MCF 10A (cell line): ENCODE measurements around the gene SCAMP2. TPM values are rescaled to one million over a fixed set of nuclear protein-coding genes. Genes with fewer than 3 reads are reported as not detected.
"Not testable (repeated sequence)": the region's sequence is repeated elsewhere in the genome, so short reads cannot be mapped to it uniquely, and the experiment has no call there.

Experiments
- Bru-seq: library from RNA; stranded (reverse); fragments of 400-500 nt; gene quantifications from one replicate; lab custom pipeline; 2021; lab: Mats Ljungman, UMichigan
- BruChase-seq, 2 experiments: library from RNA; stranded (reverse); fragments of 400-500 nt; gene quantifications; one replicate each; lab custom pipeline; 2021; lab: Mats Ljungman, UMichigan
- BruUV-seq: library from RNA; stranded (reverse); fragments of 400-500 nt; replicated peaks from 2 replicates; lab custom pipeline; 2021; lab: Mats Ljungman, UMichigan
- CTCF ChIA-PET: fragments of 300-600 bp; sonication (Branson Sonifier 250); formaldehyde crosslinking; extraction: SDS; loops from one replicate; lab custom pipeline; 2021; ENCODE audit warnings: antibody characterized with exemption, inconsistent platforms; lab: Yijun Ruan, JAX
- POLR2A ChIA-PET: fragments of 300-600, 350-650 bp; sonication (Branson Sonifier 250); formaldehyde crosslinking; extraction: SDS; loops from one replicate; lab custom pipeline; 2020; ENCODE audit warnings: antibody characterized with exemption, inconsistent platforms; lab: Yijun Ruan, JAX
- DNase-seq: peaks from one replicate; pipeline ENCODE4 v3.0.0-alpha.2; 2018; ENCODE audit not compliant: unreplicated experiment
- H3K27ac Mint-ChIP-seq: one replicate; pipeline ENCODE4 v1.8.0; 2022; ENCODE audit warnings: mild to moderate bottlenecking, low read depth, mixed read lengths; ENCODE audit not compliant: unreplicated experiment
- H3K27me3 Mint-ChIP-seq: one replicate; pipeline ENCODE4 v1.8.0; 2022; ENCODE audit warnings: mixed read lengths; ENCODE audit not compliant: insufficient read depth, unreplicated experiment
- H3K36me3 Mint-ChIP-seq: one replicate; pipeline ENCODE4 v1.8.0; 2022; ENCODE audit warnings: mild to moderate bottlenecking, moderate library complexity, mixed read lengths; ENCODE audit not compliant: insufficient read depth, unreplicated experiment
- H3K4me1 Mint-ChIP-seq: one replicate; pipeline ENCODE4 v1.8.0; 2022; ENCODE audit warnings: mixed read lengths; ENCODE audit not compliant: insufficient read depth, unreplicated experiment
- H3K4me3 Mint-ChIP-seq: one replicate; pipeline ENCODE4 v1.8.0; 2022; ENCODE audit warnings: mild to moderate bottlenecking, moderate library complexity, mixed read lengths; ENCODE audit not compliant: unreplicated experiment
- H3K9me3 Mint-ChIP-seq: one replicate; pipeline ENCODE4 v1.8.0; 2022; ENCODE audit warnings: mixed read lengths; ENCODE audit not compliant: unreplicated experiment
- CTCF ChIP-seq: fragments of 200-600 bp; IDR thresholded peaks from one replicate; pipeline ENCODE4 v1.8.0; 2022; ENCODE audit warnings: antibody characterized with exemption, mild to moderate bottlenecking; ENCODE audit not compliant: unreplicated experiment
- intact Hi-C: fragments of 100-400 bp; cut with micrococcal nuclease; formaldehyde crosslinking; loops from 2 replicates; pipeline ENCODE4 v1.14.1; 2022
- long read RNA-seq: library from polyadenylated mRNA; stranded (forward); transcript quantifications from one replicate; pipeline ENCODE4 v2.0.0, GENCODE V29; 2022
- total RNA-seq: library from RNA; stranded (reverse); gene quantifications from 2 replicates; pipeline ENCODE4 v1.2.3, GENCODE V29; 2022

Gene SCAMP2, protein sequence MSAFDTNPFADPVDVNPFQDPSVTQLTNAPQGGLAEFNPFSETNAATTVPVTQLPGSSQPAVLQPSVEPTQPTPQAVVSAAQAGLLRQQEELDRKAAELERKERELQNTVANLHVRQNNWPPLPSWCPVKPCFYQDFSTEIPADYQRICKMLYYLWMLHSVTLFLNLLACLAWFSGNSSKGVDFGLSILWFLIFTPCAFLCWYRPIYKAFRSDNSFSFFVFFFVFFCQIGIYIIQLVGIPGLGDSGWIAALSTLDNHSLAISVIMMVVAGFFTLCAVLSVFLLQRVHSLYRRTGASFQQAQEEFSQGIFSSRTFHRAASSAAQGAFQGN
- 64.4 and 67.7 TPM in 2 replicates for total RNA-seq
- Bru-seq, nascent RNA: percentile 67 among the genes with signal in this experiment
- BruChase-seq, experiment 1, labeled RNA remaining after a 6-hour chase: percentile 84 among the genes with signal in this experiment
- BruChase-seq, experiment 2, labeled RNA remaining after a 2-hour chase: percentile 70 among the genes with signal in this experiment
- long read RNA-seq, transcript SCAMP2-201 (9 exons, 2,453 nt): major isoform, 156 of 205 reads
- long read RNA-seq, partial matches to known transcripts: 5 of 205 reads
- long read RNA-seq, other reads (novel, unspliced or antisense): 42 of 205 reads

DNA sequence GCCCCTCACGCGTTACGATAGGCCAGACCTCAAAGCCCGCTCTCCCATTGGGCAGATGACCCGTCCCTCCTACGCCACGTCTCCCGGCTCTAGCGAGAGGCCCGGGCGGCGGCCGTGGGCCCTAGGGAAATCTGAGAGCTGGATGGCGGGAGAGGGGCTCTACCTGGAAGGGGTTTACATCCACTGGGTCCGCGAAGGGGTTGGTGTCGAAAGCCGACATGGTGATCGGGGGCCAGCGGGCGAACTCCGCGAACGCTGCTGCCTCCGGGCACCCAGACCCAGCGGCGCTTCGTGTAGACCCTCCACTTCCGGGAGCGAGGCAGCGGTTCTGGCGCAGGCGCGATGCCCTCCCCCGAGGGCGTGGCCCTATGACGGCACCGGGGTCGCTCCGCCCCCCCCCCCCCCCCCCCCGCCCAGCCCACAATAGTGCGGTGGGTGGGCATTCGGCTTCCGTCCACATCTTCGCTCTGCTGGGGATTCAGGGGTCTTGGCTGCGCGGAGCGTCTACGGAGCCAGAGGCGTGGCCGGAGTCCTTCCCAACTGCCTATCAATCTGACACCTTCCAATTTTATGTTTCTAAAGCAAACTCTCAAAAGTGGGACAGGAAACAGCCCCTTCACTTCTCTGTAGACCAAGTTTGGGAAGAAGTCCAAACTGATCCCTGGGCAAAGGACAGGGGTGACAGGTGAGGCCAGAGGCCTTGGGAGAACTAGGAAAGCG is at the start of gene SCAMP2:
TSS of gene SCAMP2 (minus strand) at position 330 of the 720 bp plus-strand sequence. CDS start at position 220, 110 bp downstream.
- POLR2A ChIA-PET: interaction anchor here (0.7 to 1.6 kb wide), 7 partner anchors 11 to 331 kb away, joined by 3 to 6 read pairs (median 3); partner anchors contain the start of genes FAM219B and MPI
- DNase-seq: peak; percentile 95
- no TSS peak for BruUV-seq
- Mint-ChIP-seq H3K4me1 (peaks cover 27% of the 10 kb centered on the region), H3K36me3 (peaks cover 12% of the 10 kb centered on the region), H3K27me3 (no peaks in the 10 kb centered on the region), H3K9me3 (no peaks in the 10 kb centered on the region), H3K27ac (peak within 1 kb of the TSS; percentile 95), H3K4me3 (peak within 1 kb of the TSS; percentile 100)
- CTCF ChIA-PET: interaction anchor here (0.8 to 1.1 kb wide), 2 partner anchors 28 to 30 kb away, joined by 3 to 4 read pairs; no protein-coding TSS in a partner anchor
- intact Hi-C loops: loop anchor here (1.0 kb wide), 1 partner anchor 31 kb away; no protein-coding TSS in a partner anchor
- TF ChIP-seq CTCF: no peak

DNA sequence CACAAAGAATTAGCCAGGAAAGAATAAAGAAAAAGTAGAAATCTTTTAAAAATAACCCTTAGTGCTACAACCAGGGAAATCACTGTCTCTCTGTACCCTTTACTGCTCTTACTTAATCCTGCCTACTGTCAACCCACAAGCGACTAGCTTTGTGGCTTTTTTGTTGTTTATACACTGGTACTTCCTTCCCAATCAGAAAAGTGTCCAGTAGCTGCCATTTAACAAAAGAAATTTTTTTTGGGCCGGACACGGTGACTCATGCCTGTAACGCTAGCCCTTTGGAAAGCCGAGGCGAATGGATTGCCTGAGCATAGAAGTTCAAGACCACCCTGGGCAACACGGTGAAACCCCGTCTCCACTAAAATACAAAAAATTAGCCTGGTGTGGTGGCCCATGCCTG is 47.3 kb upstream of the SCAMP2 start:
- no peak overlapping the region for H3K4me3 Mint-ChIP-seq
- no TSS peak for BruUV-seq
- intact Hi-C loops: no loop called here
- TF ChIP-seq CTCF: no peak
- no peaks in the 10 kb centered on the region for H3K9me3 Mint-ChIP-seq
- no peaks in the 10 kb centered on the region for H3K4me1 Mint-ChIP-seq
- no peak overlapping the region for H3K27ac Mint-ChIP-seq
- H3K27me3 Mint-ChIP-seq: no peaks in the 10 kb centered on the region
- CTCF ChIA-PET: interaction anchor here (0.7 to 1.3 kb wide), 3 partner anchors 9 to 148 kb away, joined by 3 to 5 read pairs (median 4); no protein-coding TSS in a partner anchor
- POLR2A ChIA-PET: no interaction called here
- no peak for DNase-seq
- H3K36me3 Mint-ChIP-seq: peaks cover 92% of the 10 kb centered on the region

- no peak overlapping the region for H3K27ac Mint-ChIP-seq
- no peaks in the 10 kb centered on the region for H3K4me1 Mint-ChIP-seq
- ChIA-PET CTCF (no interaction called here), POLR2A (interaction anchor here (3.3 kb wide), 1 partner anchor 11 kb away, joined by 19 read pairs; the partner anchor contains the start of gene FAM219B)
- no peaks in the 10 kb centered on the region for H3K27me3 Mint-ChIP-seq
- no peaks in the 10 kb centered on the region for H3K9me3 Mint-ChIP-seq
- peaks cover 97% of the 10 kb centered on the region for H3K36me3 Mint-ChIP-seq
- no TSS peak for BruUV-seq
- TF ChIP-seq CTCF: no peak
- no peak for DNase-seq
- H3K4me3 Mint-ChIP-seq: no peak overlapping the region
- intact Hi-C loops: no loop called here
Measured at GRCh38 chr15:74917676-74918075, 44.5 kb upstream of the SCAMP2 start.

GRCh38 chr15:74913799-74914198 is 40.6 kb upstream of the SCAMP2 start:
- BruUV-seq, H3K4me3 Mint-ChIP-seq, H3K27me3 Mint-ChIP-seq, intact Hi-C loops, H3K27ac Mint-ChIP-seq, H3K9me3 Mint-ChIP-seq, H3K4me1 Mint-ChIP-seq, DNase-seq: not testable (repeated sequence)
- ChIA-PET POLR2A (interaction anchor here (0.7 to 0.9 kb wide), 2 partner anchors 20 to 24 kb away, joined by 3 read pairs; partner anchors contain the start of gene COX5A), CTCF (interaction anchor here (2.6 to 4.5 kb wide), 2 partner anchors 13 to 37 kb away, joined by 6 to 27 read pairs; no protein-coding TSS in a partner anchor)
- peaks cover 66% of the 10 kb centered on the region for H3K36me3 Mint-ChIP-seq
